NT2/D1 (cell line): Measurements from ENCODE around the gene SCNN1B.

Experiments used
- SUZ12 ChIP-seq: IDR thresholded peaks from 2 replicates; pipeline ENCODE4 v1.6.1; 2011; ENCODE audit not compliant: insufficient read length, insufficient read depth; ENCODE audit errors: extremely low read depth
- YY1 ChIP-seq: IDR thresholded peaks from 2 replicates; pipeline ENCODE4 v1.6.1; 2011; ENCODE audit not compliant: insufficient read length, insufficient read depth

- TF ChIP-seq SUZ12: no peak
- TF ChIP-seq YY1: no peak
Measured at GRCh38 chr16:23394141-23394831, 92.2 kb downstream of the SCNN1B start.
